ENCODE measurements around the gene DNAJC1.

DNA sequence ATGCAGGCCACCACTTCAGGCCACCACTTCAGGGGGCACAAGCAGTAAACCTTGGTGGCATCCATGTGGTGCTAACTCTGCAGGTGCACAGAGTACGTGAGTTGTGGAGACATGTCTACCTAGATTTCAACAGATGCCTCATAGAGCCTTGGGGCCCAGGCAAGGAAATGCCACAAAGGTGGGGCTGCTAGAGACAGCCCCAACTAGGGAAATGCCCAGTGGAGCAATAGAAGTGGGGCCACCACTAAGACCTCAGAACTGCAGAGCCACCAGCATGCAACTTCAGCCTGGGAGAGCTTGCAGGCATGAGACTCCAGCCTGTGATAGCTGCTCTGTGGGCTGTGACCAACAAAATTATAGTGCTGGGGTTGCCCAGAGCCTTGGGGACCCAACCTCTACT, 107.6 kb downstream of the DNAJC1 start:
- TF ChIP-seq CTCF (IDR thresholded peaks at IDR 0.05) (no peak), POLR2AphosphoS5 (IDR thresholded peaks at IDR 0.05; ENCODE audit: insufficient read depth in 1 of 2, low read depth in 1 of 2) (no peak)

Measured in vagina (tissue), 2 donors.